K562 (cell line): Measurements from ENCODE around the gene ZNF358. TPM values are rescaled to one million over a fixed set of nuclear protein-coding genes. Genes with fewer than 3 reads are reported as not detected.
A peak's percentile ranks its signal among the peaks of the same experiment; 100 is the strongest.

Source experiments
- ASH1L ChIP-seq: fragments of 450-650 bp; IDR thresholded peaks from 2 replicates; pipeline ENCODE4 v1.6.1; 2018; ENCODE audit warnings: borderline replicate concordance, mild to moderate bottlenecking, low read depth; ENCODE audit not compliant: partially characterized antibody
- DIDO1 ChIP-seq: fragments of 450-650 bp; IDR thresholded peaks from 2 replicates; pipeline ENCODE4 v1.6.1; 2016; ENCODE audit warnings: low read depth, missing biosample characterization, missing genetic modification characterization
- HDAC1 ChIP-seq, 2 experiments: fragments of 450-650 bp; IDR thresholded peaks; 2 replicates each; pipeline ENCODE4 v1.6.1; 2016 to 2017; ENCODE audit warnings: inconsistent platforms in 1 of 2, mild to moderate bottlenecking in 1 of 2, moderate library complexity in 1 of 2
- HNRNPUL1 ChIP-seq: fragments of 200-400 bp; formaldehyde crosslinking; IDR thresholded peaks from 2 replicates; pipeline ENCODE4 v1.6.1; 2017; ENCODE audit warnings: low read length
- POLR2H ChIP-seq: IDR thresholded peaks from 2 replicates; pipeline ENCODE4 v1.6.1; 2016; ENCODE audit warnings: missing genetic modification characterization, low read depth, mild to moderate bottlenecking, control low read depth, missing compliant biosample characterization, moderate library complexity
- RB1 ChIP-seq: fragments of 450-650 bp; IDR thresholded peaks from 2 replicates; pipeline ENCODE4 v1.6.1; 2017; ENCODE audit warnings: low read depth, mild to moderate bottlenecking
- SNRNP70 ChIP-seq: fragments of 200-400 bp; formaldehyde crosslinking; optimal IDR thresholded peaks from 2 replicates; pipeline ENCODE3; 2017; ENCODE audit warnings: low read depth, low read length
- SREBF2 ChIP-seq: sonication (generic); formaldehyde crosslinking; IDR thresholded peaks from 2 replicates; pipeline ENCODE4 v1.4.0; 2020; ENCODE audit warnings: mild to moderate bottlenecking, missing genetic modification reagents
- WHSC1 ChIP-seq: IDR thresholded peaks from one replicate; pipeline ENCODE4 v1.6.1; 2012; ENCODE audit warnings: low read length, control low read depth, inconsistent platforms
- ZBTB43 ChIP-seq: sonication (generic); formaldehyde crosslinking; IDR thresholded peaks from 2 replicates; pipeline ENCODE4 v1.8.0; 2023; ENCODE audit warnings: mild to moderate bottlenecking, missing genetic modification reagents
- ZNF324 ChIP-seq: fragments of 250-450 bp; sonication (Bioruptor Pico); IDR thresholded peaks from 2 replicates; pipeline ENCODE4 v1.4.0; 2020; ENCODE audit warnings: mild to moderate bottlenecking
- ZNF780A ChIP-seq: fragments of 250-450 bp; sonication (Bioruptor Pico); IDR thresholded peaks from 2 replicates; pipeline ENCODE4 v1.5.0; 2021; ENCODE audit warnings: mild to moderate bottlenecking
- polyA plus RNA-seq, 8 experiments: library from polyadenylated mRNA; depleted of rRNA in 4 of 8; stranded (reverse) in 5 of 8; unstranded in 3 of 8; fragments of >200 nt; fragmentation: Nextera tagmentation in 2 of 8; fragmentation: Illumina TruSeq in 1 of 8; extraction: Ambion mirVana in 2 of 8; extraction: Trizol in 1 of 8; gene quantifications; 2 replicates each; pipeline versions ENCODE4 v1.2.1 to v1.2.3, GENCODE V29; 2011 to 2014; ENCODE audit warnings: inconsistent platforms in 1 of 8, missing spikeins in 1 of 8
- total RNA-seq, 7 experiments: library from RNA; depleted of rRNA in 6 of 7; stranded (reverse); fragments of >200 nt in 6 of 7; fragmentation: Illumina TruSeq in 2 of 7; extraction: Trizol in 2 of 7; gene quantifications; 2 replicates each; pipeline versions ENCODE4 v1.2.1 to v1.2.3, GENCODE V29; 2011 to 2021; ENCODE audit warnings: low replicate concordance in 1 of 7
- TF ChIP-seq, protein P1 (sequence below): fragments of 450-650 bp; IDR thresholded peaks from 2 replicates; pipeline ENCODE4 v1.7.0; 2016; ENCODE audit warnings: borderline replicate concordance
- TF ChIP-seq, protein P2 (sequence below), 2 experiments: fragments of 450-650 bp in 1 of 2; sonication (generic) in 1 of 2; formaldehyde crosslinking in 1 of 2; IDR thresholded peaks; 2 replicates each; pipeline versions ENCODE4 v1.7.1 to v1.9.0; 2016 to 2022; ENCODE audit warnings: inconsistent platforms in 1 of 2, mild to moderate bottlenecking in 1 of 2, missing genetic modification reagents in 1 of 2

The ZNF358 gene
- total and polyA plus RNA-seq, 9 of the 15 experiments (the other 6 are each of a cell fraction or from before 2014, with no cell fraction given): 0.04 to 17.2 (median 4.9) TPM

DNA sequence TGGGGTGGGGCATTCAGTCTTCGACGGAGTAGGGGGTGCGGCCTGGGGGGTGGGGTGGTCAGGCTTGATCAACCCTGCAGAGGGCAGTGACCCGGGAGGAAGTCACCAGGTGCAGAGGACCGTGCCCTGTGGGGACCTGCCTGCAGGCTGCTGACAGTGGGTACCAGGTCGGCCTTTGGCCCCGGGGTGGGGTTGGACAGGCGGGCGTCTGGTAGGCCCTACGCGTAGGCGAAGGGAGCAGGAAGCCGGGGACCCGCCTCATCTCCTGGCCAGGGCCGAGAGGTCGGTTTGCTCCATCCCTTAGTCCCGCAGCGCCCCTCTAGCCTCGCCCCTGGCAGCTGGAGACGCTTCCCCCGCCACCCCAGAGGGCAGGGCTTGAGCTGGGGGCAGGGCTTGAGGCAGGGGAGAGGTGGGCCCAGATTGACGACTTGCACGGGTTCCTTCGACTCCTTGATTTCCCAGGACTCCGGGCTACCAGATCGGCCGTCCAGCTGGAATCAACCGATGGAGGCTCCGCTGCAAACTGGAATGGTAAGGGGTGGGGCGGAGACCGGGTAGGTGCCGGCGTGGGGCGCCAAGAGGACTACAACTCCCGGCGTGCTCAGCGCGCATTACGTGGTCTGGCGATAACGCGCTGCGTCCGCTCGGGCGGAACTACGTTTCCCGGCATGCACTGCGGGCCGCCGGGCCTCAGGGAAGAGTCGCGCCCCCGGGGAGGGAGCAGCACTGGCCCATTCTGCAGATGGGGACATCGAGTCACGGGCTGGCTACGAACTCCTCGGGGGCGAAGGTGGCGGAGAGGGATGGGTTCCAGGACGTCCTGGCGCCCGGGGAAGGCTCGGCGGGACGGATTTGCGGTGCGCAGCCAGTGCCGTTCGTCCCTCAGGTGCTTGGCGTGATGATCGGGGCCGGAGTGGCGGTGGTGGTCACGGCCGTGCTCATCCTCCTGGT lies 19.4 kb downstream of the ZNF358 start, which contains the start of gene PNPLA6 (continued):
- TF ChIP-seq, protein P1, sequence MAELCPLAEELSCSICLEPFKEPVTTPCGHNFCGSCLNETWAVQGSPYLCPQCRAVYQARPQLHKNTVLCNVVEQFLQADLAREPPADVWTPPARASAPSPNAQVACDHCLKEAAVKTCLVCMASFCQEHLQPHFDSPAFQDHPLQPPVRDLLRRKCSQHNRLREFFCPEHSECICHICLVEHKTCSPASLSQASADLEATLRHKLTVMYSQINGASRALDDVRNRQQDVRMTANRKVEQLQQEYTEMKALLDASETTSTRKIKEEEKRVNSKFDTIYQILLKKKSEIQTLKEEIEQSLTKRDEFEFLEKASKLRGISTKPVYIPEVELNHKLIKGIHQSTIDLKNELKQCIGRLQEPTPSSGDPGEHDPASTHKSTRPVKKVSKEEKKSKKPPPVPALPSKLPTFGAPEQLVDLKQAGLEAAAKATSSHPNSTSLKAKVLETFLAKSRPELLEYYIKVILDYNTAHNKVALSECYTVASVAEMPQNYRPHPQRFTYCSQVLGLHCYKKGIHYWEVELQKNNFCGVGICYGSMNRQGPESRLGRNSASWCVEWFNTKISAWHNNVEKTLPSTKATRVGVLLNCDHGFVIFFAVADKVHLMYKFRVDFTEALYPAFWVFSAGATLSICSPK: no peak
- TF ChIP-seq ASH1L: no peak
- TF ChIP-seq HDAC1 (IDR thresholded peaks at IDR 0.05): peak in 1 of 2 experiments; percentile 73; a peak in 2 of 4 replicates
- TF ChIP-seq ZNF780A: no peak
- TF ChIP-seq POLR2H (tag): no peak
- TF ChIP-seq ZNF324: no peak
- TF ChIP-seq ZBTB43 (CRISPR knock-in tag): peak; percentile 41; the same call in 1 of the 2 replicates
- no peak for TF ChIP-seq SREBF2 (CRISPR knock-in tag)
- no peak for TF ChIP-seq SNRNP70
- no peak for TF ChIP-seq HNRNPUL1
- TF ChIP-seq, protein P2, sequence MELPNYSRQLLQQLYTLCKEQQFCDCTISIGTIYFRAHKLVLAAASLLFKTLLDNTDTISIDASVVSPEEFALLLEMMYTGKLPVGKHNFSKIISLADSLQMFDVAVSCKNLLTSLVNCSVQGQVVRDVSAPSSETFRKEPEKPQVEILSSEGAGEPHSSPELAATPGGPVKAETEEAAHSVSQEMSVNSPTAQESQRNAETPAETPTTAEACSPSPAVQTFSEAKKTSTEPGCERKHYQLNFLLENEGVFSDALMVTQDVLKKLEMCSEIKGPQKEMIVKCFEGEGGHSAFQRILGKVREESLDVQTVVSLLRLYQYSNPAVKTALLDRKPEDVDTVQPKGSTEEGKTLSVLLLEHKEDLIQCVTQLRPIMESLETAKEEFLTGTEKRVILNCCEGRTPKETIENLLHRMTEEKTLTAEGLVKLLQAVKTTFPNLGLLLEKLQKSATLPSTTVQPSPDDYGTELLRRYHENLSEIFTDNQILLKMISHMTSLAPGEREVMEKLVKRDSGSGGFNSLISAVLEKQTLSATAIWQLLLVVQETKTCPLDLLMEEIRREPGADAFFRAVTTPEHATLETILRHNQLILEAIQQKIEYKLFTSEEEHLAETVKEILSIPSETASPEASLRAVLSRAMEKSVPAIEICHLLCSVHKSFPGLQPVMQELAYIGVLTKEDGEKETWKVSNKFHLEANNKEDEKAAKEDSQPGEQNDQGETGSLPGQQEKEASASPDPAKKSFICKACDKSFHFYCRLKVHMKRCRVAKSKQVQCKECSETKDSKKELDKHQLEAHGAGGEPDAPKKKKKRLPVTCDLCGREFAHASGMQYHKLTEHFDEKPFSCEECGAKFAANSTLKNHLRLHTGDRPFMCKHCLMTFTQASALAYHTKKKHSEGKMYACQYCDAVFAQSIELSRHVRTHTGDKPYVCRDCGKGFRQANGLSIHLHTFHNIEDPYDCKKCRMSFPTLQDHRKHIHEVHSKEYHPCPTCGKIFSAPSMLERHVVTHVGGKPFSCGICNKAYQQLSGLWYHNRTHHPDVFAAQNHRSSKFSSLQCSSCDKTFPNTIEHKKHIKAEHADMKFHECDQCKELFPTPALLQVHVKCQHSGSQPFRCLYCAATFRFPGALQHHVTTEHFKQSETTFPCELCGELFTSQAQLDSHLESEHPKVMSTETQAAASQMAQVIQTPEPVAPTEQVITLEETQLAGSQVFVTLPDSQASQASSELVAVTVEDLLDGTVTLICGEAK (IDR thresholded peaks at IDR 0.05): peak; percentile 75
- TF ChIP-seq, protein P2 (CRISPR knock-in tag; IDR thresholded peaks at IDR 0.05): no peak
- TF ChIP-seq WHSC1: no peak
- TF ChIP-seq RB1: peak; percentile 91; the same call in 1 of the 2 replicates
- no peak; the same call in none of the 2 replicates for TF ChIP-seq DIDO1 (tag)
